HEK293 (cell line): ENCODE measurements around the gene ZNF561.

Experiments
- CTCF ChIA-PET: fragments of 350-600 bp; formaldehyde crosslinking; extraction: SDS; loops from one replicate; lab custom pipeline; 2021; ENCODE audit warnings: antibody characterized with exemption; lab: Yijun Ruan, JAX
- POLR2A ChIA-PET: fragments of 300-600 bp; formaldehyde crosslinking; extraction: SDS; loops from one replicate; lab custom pipeline; 2020; ENCODE audit warnings: antibody characterized with exemption, inconsistent platforms; lab: Yijun Ruan, JAX
- H3K27ac ChIP-seq: fragments of 200-500 bp; sonication (Bioruptor generic); 2 replicates; pipeline ENCODE4 v1.5.1; 2014; ENCODE audit warnings: low read depth, low read length, control low read depth, inconsistent platforms; ENCODE audit errors: extremely low read depth
- H3K36me3 ChIP-seq, 2 experiments: fragments of 200-500 bp in 1 of 2; sonication (Bioruptor generic) in 1 of 2; 1 replicate in 1 of 2; 2 replicates in 1 of 2; pipeline ENCODE4 v1.5.1; 2014 to 2017; ENCODE audit warnings: inconsistent platforms in 2 of 2, low read length in 2 of 2; ENCODE audit not compliant: control insufficient read depth in 2 of 2, insufficient read depth in 1 of 2
- H3K4me1 ChIP-seq: fragments of 200-500 bp; sonication (Bioruptor generic); 2 replicates; pipeline ENCODE4 v1.5.1; 2014; ENCODE audit warnings: mild to moderate bottlenecking, low read length, inconsistent platforms; ENCODE audit not compliant: control insufficient read depth, insufficient read depth
- H3K4me3 ChIP-seq: 2 replicates; pipeline ENCODE4 v1.5.1; 2011; ENCODE audit warnings: low read depth, mild to moderate bottlenecking, control low read depth, low read length, moderate library complexity
- H3K9me3 ChIP-seq: fragments of 200-500 bp; sonication (Bioruptor generic); 2 replicates; pipeline ENCODE4 v1.5.1; 2014; ENCODE audit warnings: low read depth, low read length, inconsistent platforms; ENCODE audit not compliant: control insufficient read depth, insufficient read depth
- GLIS2 ChIP-seq: fragments of 450-650 bp; formaldehyde crosslinking; IDR thresholded peaks from 2 replicates; pipeline ENCODE4 v1.5.1; 2016; ENCODE audit warnings: missing biosample characterization, missing genetic modification characterization
- MEIS1 ChIP-seq: sonication (generic); formaldehyde crosslinking; IDR thresholded peaks from 2 replicates; pipeline ENCODE4 v1.8.1; 2022; ENCODE audit warnings: missing genetic modification reagents, mild to moderate bottlenecking, borderline replicate concordance
- MZF1 ChIP-seq: fragments of 450-650 bp; formaldehyde crosslinking; IDR thresholded peaks from 2 replicates; pipeline ENCODE4 v1.5.1; 2017; ENCODE audit warnings: missing biosample characterization, missing genetic modification characterization, borderline replicate concordance
- SCRT1 ChIP-seq: fragments of 450-650 bp; formaldehyde crosslinking; IDR thresholded peaks from 2 replicates; pipeline ENCODE4 v1.5.1; 2016; ENCODE audit warnings: missing biosample characterization, missing genetic modification characterization, borderline replicate concordance
- SCRT2 ChIP-seq: fragments of 450-650 bp; formaldehyde crosslinking; IDR thresholded peaks from 2 replicates; pipeline ENCODE4 v1.5.1; 2016; ENCODE audit warnings: missing biosample characterization, missing genetic modification characterization
- ZBTB48 ChIP-seq: fragments of 450-650 bp; formaldehyde crosslinking; IDR thresholded peaks from 2 replicates; pipeline ENCODE4 v1.5.1; 2016; ENCODE audit warnings: missing biosample characterization, missing genetic modification characterization
- ZNF140 ChIP-seq: fragments of 450-650 bp; formaldehyde crosslinking; IDR thresholded peaks from 2 replicates; pipeline ENCODE4 v1.5.1; 2016; ENCODE audit warnings: missing biosample characterization, missing genetic modification characterization
- ZNF2 ChIP-seq: fragments of 450-650 bp; formaldehyde crosslinking; IDR thresholded peaks from 2 replicates; pipeline ENCODE4 v1.5.1; 2016; ENCODE audit warnings: missing biosample characterization, missing genetic modification characterization
- ZNF571 ChIP-seq: fragments of 450-650 bp; formaldehyde crosslinking; IDR thresholded peaks from 2 replicates; pipeline ENCODE4 v1.5.0; 2017; ENCODE audit warnings: missing biosample characterization, missing genetic modification characterization
- ZNF654 ChIP-seq: fragments of 450-650 bp; formaldehyde crosslinking; IDR thresholded peaks from 2 replicates; pipeline ENCODE4 v1.5.1; 2016; ENCODE audit warnings: low read depth, missing biosample characterization, missing genetic modification characterization
- ZNF670 ChIP-seq: fragments of 450-650 bp; formaldehyde crosslinking; IDR thresholded peaks from 2 replicates; pipeline ENCODE4 v1.5.1; 2016; ENCODE audit warnings: missing biosample characterization, missing genetic modification characterization, low read depth
- ZNF777 ChIP-seq: fragments of 450-650 bp; formaldehyde crosslinking; IDR thresholded peaks from 2 replicates; pipeline ENCODE4 v1.5.1; 2017; ENCODE audit warnings: missing biosample characterization, missing genetic modification characterization, borderline replicate concordance
- TF ChIP-seq, protein P1 (sequence below): IDR thresholded peaks from 2 replicates; pipeline ENCODE4 v1.6.1; 2011; ENCODE audit warnings: mild to moderate bottlenecking, low read depth, low read length, borderline replicate concordance
- TF ChIP-seq, protein P2 (sequence below): fragments of 450-650 bp; IDR thresholded peaks from 2 replicates; pipeline ENCODE4 v1.5.1; 2018; ENCODE audit warnings: missing biosample characterization, mild to moderate bottlenecking, missing genetic modification characterization
- TF ChIP-seq, protein P3 (sequence below): fragments of 450-650 bp; formaldehyde crosslinking; IDR thresholded peaks from 2 replicates; pipeline ENCODE4 v1.5.1; 2016; ENCODE audit warnings: missing biosample characterization, missing genetic modification characterization, low read depth
- TF ChIP-seq, protein P4 (sequence below): fragments of 450-650 bp; formaldehyde crosslinking; IDR thresholded peaks from 2 replicates; pipeline ENCODE4 v1.5.0; 2017; ENCODE audit warnings: missing biosample characterization, missing genetic modification characterization, borderline replicate concordance

ZNF561 gene

DNA sequence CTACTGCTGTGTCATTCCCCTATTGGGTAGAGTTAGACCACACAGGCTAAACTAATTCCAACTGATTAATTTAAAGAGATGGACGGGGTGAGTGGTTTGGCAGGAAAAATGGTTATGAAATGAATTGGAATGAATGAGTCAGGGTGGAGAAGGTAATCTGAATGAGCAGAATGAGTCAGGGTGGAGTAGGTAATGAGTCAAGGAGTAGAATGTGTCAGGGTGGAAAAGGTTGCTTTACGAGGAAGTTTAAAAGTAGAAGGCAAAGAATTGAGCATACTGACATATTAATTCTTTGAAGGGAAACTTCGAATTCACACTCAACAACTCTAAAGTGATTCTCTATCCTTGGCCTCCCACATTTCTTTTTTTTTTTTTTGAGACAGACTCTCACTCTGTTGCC is 24.0 kb downstream of the ZNF561 start:
- no peaks in the 10 kb centered on the region for H3K9me3 ChIP-seq
- no peak overlapping the region for H3K27ac ChIP-seq
- no peaks in the 10 kb centered on the region for H3K36me3 ChIP-seq
- H3K4me3 ChIP-seq: no peak overlapping the region
- H3K4me1 ChIP-seq: no peaks in the 10 kb centered on the region
- TF ChIP-seq ZNF2 (tag by site-specific recombination): no peak
- no peak for TF ChIP-seq ZNF777 (tag by site-specific recombination)
- TF ChIP-seq, protein P1, sequence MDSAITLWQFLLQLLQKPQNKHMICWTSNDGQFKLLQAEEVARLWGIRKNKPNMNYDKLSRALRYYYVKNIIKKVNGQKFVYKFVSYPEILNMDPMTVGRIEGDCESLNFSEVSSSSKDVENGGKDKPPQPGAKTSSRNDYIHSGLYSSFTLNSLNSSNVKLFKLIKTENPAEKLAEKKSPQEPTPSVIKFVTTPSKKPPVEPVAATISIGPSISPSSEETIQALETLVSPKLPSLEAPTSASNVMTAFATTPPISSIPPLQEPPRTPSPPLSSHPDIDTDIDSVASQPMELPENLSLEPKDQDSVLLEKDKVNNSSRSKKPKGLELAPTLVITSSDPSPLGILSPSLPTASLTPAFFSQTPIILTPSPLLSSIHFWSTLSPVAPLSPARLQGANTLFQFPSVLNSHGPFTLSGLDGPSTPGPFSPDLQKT: no peak
- TF ChIP-seq, protein P2, sequence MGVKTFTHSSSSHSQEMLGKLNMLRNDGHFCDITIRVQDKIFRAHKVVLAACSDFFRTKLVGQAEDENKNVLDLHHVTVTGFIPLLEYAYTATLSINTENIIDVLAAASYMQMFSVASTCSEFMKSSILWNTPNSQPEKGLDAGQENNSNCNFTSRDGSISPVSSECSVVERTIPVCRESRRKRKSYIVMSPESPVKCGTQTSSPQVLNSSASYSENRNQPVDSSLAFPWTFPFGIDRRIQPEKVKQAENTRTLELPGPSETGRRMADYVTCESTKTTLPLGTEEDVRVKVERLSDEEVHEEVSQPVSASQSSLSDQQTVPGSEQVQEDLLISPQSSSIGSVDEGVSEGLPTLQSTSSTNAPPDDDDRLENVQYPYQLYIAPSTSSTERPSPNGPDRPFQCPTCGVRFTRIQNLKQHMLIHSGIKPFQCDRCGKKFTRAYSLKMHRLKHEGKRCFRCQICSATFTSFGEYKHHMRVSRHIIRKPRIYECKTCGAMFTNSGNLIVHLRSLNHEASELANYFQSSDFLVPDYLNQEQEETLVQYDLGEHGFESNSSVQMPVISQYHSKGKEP (tag by site-specific recombination): no peak
- no peak for TF ChIP-seq GLIS2 (tag by site-specific recombination)
- no peak for TF ChIP-seq ZNF571 (tag by site-specific recombination)
- no peak for TF ChIP-seq MEIS1 (CRISPR knock-in tag)
- TF ChIP-seq ZBTB48 (tag by site-specific recombination): no peak
- TF ChIP-seq, protein P3, sequence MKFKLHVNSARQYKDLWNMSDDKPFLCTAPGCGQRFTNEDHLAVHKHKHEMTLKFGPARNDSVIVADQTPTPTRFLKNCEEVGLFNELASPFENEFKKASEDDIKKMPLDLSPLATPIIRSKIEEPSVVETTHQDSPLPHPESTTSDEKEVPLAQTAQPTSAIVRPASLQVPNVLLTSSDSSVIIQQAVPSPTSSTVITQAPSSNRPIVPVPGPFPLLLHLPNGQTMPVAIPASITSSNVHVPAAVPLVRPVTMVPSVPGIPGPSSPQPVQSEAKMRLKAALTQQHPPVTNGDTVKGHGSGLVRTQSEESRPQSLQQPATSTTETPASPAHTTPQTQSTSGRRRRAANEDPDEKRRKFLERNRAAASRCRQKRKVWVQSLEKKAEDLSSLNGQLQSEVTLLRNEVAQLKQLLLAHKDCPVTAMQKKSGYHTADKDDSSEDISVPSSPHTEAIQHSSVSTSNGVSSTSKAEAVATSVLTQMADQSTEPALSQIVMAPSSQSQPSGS (tag by site-specific recombination): no peak
- no peak for TF ChIP-seq ZNF654 (tag by site-specific recombination)
- no peak for TF ChIP-seq MZF1 (tag by site-specific recombination)
- no peak for TF ChIP-seq ZNF670 (tag by site-specific recombination)
- TF ChIP-seq, protein P4, sequence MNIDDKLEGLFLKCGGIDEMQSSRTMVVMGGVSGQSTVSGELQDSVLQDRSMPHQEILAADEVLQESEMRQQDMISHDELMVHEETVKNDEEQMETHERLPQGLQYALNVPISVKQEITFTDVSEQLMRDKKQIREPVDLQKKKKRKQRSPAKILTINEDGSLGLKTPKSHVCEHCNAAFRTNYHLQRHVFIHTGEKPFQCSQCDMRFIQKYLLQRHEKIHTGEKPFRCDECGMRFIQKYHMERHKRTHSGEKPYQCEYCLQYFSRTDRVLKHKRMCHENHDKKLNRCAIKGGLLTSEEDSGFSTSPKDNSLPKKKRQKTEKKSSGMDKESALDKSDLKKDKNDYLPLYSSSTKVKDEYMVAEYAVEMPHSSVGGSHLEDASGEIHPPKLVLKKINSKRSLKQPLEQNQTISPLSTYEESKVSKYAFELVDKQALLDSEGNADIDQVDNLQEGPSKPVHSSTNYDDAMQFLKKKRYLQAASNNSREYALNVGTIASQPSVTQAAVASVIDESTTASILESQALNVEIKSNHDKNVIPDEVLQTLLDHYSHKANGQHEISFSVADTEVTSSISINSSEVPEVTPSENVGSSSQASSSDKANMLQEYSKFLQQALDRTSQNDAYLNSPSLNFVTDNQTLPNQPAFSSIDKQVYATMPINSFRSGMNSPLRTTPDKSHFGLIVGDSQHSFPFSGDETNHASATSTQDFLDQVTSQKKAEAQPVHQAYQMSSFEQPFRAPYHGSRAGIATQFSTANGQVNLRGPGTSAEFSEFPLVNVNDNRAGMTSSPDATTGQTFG: no peak
- POLR2A ChIA-PET: no interaction called here
- CTCF ChIA-PET: no interaction called here

GRCh38 chr19:9586764-9587163 is 34.3 kb downstream of the ZNF561 start:
- ChIA-PET POLR2A (interaction anchor here (0.6 kb wide), 1 partner anchor 12 kb away, joined by 3 read pairs; no protein-coding TSS in a partner anchor), CTCF (interaction anchor here (0.6 to 2.3 kb wide), 13 partner anchors 15 to 346 kb away, joined by 3 to 19 read pairs (median 4); partner anchors contain the start of gene ZNF559)
- no peak overlapping the region for H3K4me3 ChIP-seq

More at GRCh38 chr19:9586764-9587163, 34.3 kb downstream of the ZNF561 start:
- TF ChIP-seq ZNF140 (tag by site-specific recombination) (no peak), ZNF654 (tag by site-specific recombination) (peak; percentile 63), SCRT2 (peak; percentile 72; the same call in 1 of the 2 replicates), SCRT1 (tag by site-specific recombination) (0 out of 2 replicates have a peak, but pooled peaks have one; percentile 44)
- Histone ChIP-seq H3K4me1 (no peaks in the 10 kb centered on the region), H3K9me3 (no peaks in the 10 kb centered on the region), H3K27ac (no peak overlapping the region), H3K36me3 (peaks cover 6 to 8% of the 10 kb centered on the region in 2 experiments; a peak in 2 of 3 replicates)
